ENCODE measurements around the gene ALPI.

DNA sequence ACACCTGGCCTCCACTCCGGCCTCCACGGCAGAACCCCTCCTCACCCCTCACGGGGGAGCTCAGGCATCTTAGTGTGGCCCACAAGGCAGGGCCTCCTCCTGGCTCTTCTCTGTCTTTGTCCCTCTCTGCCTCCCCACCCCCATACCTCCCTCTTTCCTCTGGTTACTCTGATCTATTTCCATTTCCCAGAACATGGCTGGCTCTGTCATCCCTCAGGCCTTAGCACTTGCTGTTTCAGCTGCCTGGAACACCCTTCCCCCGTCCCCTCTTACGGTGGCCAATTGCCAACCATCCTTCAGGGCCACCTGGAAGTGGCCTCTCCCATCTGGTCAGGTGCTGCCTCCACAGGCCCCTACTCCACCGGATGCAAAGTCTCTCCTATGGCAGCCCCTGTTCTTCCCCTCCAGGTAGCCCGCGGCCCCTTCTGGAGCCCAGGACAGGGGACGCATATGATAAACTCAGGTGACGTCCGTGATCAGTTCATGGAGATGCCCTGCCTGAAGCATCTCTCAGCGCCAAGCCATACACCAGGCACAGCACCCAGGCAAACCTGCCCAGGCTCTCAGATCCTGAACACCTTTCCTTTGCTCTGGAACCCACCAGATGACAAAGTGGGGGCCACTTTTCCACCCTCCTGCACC lies 35.3 kb downstream of the ALPI start:
- TF ChIP-seq, protein P1, sequence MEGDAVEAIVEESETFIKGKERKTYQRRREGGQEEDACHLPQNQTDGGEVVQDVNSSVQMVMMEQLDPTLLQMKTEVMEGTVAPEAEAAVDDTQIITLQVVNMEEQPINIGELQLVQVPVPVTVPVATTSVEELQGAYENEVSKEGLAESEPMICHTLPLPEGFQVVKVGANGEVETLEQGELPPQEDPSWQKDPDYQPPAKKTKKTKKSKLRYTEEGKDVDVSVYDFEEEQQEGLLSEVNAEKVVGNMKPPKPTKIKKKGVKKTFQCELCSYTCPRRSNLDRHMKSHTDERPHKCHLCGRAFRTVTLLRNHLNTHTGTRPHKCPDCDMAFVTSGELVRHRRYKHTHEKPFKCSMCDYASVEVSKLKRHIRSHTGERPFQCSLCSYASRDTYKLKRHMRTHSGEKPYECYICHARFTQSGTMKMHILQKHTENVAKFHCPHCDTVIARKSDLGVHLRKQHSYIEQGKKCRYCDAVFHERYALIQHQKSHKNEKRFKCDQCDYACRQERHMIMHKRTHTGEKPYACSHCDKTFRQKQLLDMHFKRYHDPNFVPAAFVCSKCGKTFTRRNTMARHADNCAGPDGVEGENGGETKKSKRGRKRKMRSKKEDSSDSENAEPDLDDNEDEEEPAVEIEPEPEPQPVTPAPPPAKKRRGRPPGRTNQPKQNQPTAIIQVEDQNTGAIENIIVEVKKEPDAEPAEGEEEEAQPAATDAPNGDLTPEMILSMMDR (IDR thresholded peaks at IDR 0.05; ENCODE audit: low read depth, low read length): no peak
- no peak for TF ChIP-seq EZH2phosphoT487 (IDR thresholded peaks at IDR 0.05; ENCODE audit: low read depth)
